ENCODE results near the gene FSTL4.
"Not testable (repeated sequence)": the region's sequence is repeated elsewhere in the genome, so short reads cannot be mapped to it uniquely, and the experiment has no call there.

The FSTL4 gene

DNA sequence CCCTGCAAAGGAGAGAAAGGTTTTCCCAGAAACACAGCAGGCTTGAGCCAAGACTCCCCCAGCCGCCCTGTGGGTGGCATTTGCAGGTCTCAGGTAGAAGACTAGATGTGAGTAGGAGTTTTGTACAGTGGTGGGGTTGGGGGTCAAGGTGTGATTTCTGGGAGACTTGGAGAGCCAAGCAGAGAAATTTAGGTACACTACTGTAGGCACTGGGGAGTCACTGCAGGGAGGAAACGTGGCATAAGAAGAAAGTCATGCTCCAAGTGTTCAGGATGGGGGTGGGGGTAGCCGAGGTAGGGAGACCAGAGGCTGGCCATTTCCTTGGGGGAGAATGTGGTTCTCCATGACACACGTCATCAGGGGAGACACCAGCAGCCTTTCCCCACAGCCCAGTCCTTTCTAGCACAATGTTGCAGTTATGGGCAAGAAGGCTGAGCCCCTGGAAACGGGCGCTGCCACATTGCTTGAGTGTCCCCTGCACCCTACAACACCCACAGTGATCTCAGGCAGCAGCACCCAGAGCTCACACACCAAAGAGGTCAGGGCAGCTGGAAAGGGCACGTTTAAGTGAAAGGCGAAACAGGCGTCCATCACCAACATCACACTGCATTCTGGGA is 210.5 kb downstream of the FSTL4 start:
- DNase-seq (ENCODE audit: low read depth), result no peak

- no peak for DNase-seq (ENCODE audit: low read depth)
Measured at GRCh38 chr5:133400831-133401351, 211.4 kb downstream of the FSTL4 start.

GRCh38 chr5:133400120-133400519 is 212.2 kb downstream of the FSTL4 start:
- no peak for DNase-seq (ENCODE audit: low read depth)

- DNase-seq (ENCODE audit: low read depth), result no peak
Measured at GRCh38 chr5:133399247-133399891, 213.0 kb downstream of the FSTL4 start.

GRCh38 chr5:133398646-133399101 is 213.7 kb downstream of the FSTL4 start:
- peak; percentile 57 for DNase-seq (ENCODE audit: low read depth)

DNA sequence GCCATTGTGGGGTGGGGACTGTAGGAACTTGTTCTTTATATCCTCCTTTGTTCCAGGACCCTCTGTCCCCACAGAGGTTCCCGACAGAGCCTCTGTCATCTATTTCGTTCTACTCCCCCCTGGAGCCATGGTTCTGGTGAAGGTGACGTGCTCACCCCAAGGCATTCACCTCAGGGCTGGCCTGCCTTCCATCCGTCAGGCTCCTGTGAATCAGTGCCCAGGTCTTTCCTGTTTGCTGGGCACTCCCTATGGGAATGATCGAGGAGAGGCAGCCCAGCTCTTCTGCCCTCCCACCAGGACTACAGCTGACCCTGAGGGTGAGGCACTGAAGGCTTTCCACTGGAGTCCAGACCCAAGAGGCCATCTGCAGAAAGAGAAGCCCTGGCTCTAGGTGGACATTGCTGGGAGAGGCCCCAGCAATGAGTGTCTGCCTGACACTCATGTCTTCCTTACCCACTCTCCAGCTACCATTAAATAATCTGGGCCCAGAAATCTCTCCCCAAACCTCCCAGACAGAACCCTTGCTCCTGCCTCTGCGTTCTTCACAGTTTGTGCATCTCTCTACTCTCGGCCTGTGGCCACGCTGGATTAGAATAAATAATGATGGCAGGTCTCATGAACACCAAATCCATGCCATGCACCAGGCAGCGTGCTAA is 214.2 kb downstream of the FSTL4 start:
- DNase-seq (ENCODE audit: low read depth), result no peak

- no peak for DNase-seq (ENCODE audit: low read depth)
Measured at GRCh38 chr5:133397348-133397747, 215.0 kb downstream of the FSTL4 start.

- no peak for DNase-seq (ENCODE audit: low read depth)
Measured at GRCh38 chr5:133396814-133397213, 215.5 kb downstream of the FSTL4 start.

- DNase-seq (ENCODE audit: low read depth), result no peak
Measured at GRCh38 chr5:133396187-133396741, 216.1 kb downstream of the FSTL4 start.

GRCh38 chr5:133395207-133395606 is 217.1 kb downstream of the FSTL4 start:
- not testable (repeated sequence) for DNase-seq (ENCODE audit: low read depth)

GRCh38 chr5:133394477-133394817 is 217.9 kb downstream of the FSTL4 start:
- not testable (repeated sequence) for DNase-seq (ENCODE audit: low read depth)

DNA sequence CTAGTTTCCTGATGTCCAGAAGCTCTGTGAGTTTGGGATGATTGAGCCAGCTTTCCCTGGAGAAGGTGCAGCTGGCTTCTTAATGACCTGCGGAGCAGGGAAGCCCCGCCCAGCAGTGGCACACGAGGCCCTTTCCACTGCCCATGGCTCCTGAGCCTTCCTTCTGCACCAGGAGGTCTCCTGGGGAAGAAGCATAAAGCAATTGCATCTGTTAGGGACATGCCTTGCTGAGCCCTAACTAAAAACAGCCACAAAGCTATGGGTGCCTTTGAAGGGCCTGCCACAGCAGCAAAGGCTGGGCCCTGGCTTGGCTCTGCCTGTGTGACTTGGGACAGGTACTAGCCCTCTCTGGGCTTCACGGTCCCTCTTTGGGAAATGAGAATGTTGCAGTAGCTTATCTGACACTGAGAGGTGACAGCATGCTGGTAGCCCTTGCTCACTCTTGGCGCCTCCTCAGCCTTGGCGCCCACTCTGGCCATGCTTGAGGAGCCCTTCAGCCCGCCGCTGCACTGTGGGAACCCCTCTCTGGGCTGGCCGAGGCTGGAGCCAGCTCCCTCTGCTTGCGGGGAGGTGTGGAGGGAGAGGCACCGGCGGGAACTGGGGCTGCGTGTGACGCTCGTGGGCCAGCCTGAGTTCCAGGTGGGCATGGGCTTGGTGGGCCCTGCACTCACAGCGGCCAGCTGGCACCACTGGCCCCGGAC is 218.4 kb downstream of the FSTL4 start:
- DNase-seq (ENCODE audit: low read depth), result no peak

GRCh38 chr5:133392448-133392847 is 219.9 kb downstream of the FSTL4 start:
- DNase-seq (ENCODE audit: low read depth), result no peak

GRCh38 chr5:133391354-133392136 is 220.8 kb downstream of the FSTL4 start:
- DNase-seq (ENCODE audit: low read depth), result no peak

DNA sequence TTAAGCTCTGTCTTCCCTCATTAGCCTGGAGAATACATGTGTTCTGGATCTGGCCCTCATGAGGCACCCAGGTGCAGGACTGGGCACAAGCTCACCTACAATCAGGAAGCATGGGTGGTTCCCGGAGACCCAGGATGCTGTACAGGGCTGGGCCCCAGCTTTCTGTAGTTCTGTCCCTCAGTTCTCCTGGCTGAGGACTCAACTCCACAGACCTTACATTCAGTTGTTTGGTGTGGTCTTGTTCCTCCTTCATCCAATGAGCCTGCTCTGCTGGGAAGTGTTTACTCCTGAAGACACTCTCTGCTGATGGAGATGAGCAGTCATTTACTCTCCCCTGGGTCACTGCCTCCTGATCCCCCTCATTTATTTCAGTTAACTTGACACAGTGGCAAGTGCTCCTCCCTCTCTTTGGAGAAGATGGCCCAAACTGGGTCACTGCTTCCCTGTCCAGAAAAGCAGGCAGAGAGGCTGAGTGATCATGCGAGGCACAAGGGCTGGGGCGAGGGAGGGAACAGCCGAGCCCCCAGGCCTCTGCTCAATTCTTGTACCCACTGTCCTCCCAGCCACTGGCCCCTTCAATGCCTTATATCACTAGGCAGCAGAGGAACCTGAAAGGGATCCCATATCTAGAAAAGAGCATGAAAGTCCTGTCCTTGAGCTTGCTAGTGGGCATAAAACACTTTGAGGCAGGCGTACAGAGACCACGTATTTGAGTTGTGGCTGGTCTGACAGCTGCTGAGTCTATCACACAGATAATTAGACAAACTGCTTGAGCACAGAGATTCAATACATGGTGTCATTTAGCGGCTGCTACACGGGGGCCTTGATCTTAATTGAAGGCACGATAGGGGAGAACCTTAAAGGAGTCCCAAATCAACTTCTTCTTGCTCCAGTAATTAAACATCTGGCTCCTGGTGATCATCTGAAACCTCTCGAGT is 221.7 kb downstream of the FSTL4 start:
- no peak for DNase-seq (ENCODE audit: low read depth)

- no peak for DNase-seq (ENCODE audit: low read depth)
Measured at GRCh38 chr5:133389066-133389590, 223.2 kb downstream of the FSTL4 start.

- no peak for DNase-seq (ENCODE audit: low read depth)
Measured at GRCh38 chr5:133387621-133388020, 224.7 kb downstream of the FSTL4 start.

- no peak for DNase-seq (ENCODE audit: low read depth)
Measured at GRCh38 chr5:133387091-133387490, 225.2 kb downstream of the FSTL4 start.

GRCh38 chr5:133386662-133387061 is 225.7 kb downstream of the FSTL4 start:
- no peak for DNase-seq (ENCODE audit: low read depth)

- no peak for DNase-seq (ENCODE audit: low read depth)
Measured at GRCh38 chr5:133385346-133385745, 227.0 kb downstream of the FSTL4 start.

Data from activated T-cell treated with anti-CD3 and anti-CD28 coated beads for 48 hours (primary cell).